ENCODE results near the gene DLGAP1.

GRCh38 chr18:3611313-3612090 is 843.6 kb downstream of the DLGAP1 start:
- TF ChIP-seq CTCF (IDR thresholded peaks at IDR 0.05; ENCODE audit: low read depth, low read length, missing input control) (no peak), EGR1 (IDR thresholded peaks at IDR 0.05; ENCODE audit: low read depth in 2 of 2) (no peak), MAX (IDR thresholded peaks at IDR 0.05) (no peak), RAD21 (IDR thresholded peaks at IDR 0.05) (no peak), ZBTB33 (IDR thresholded peaks at IDR 0.05) (no peak), JUND (IDR thresholded peaks at IDR 0.05) (no peak), ATF3 (IDR thresholded peaks at IDR 0.05) (no peak), TAF1 (conservative IDR thresholded peaks at IDR 0.05) (no peak), GABPA (IDR thresholded peaks at IDR 0.05 in 1 of 2, conservative IDR thresholded peaks at IDR 0.05 in 1 of 2) (no peak), SP1 (IDR thresholded peaks at IDR 0.05) (no peak), REST (IDR thresholded peaks at IDR 0.05) (no peak), YY1 (IDR thresholded peaks at IDR 0.05) (no peak), FOXA1 (IDR thresholded peaks at IDR 0.05) (no peak)

Data from liver (tissue), 3 donors.